K562 (cell line): Measurements from ENCODE around the gene SYT13. TPM values are rescaled to one million over a fixed set of nuclear protein-coding genes. Genes with fewer than 3 reads are reported as not detected.

Experiments
- ATAC-seq: fragments of 200-7000 bp; cut with Tn5 transposase; 3 replicates; pipeline ENCODE4 v1.9.1; 2020; ENCODE audit warnings: moderate library complexity
- BruUV-seq: library from RNA; stranded (reverse); fragments of 400-500 nt; replicated peaks from 2 replicates; lab custom pipeline; 2021; lab: Mats Ljungman, UMichigan
- CTCF ChIA-PET: fragments of 300-600 bp; formaldehyde crosslinking; extraction: SDS; loops from one replicate; lab custom pipeline; 2021; ENCODE audit warnings: low intra/inter-chr PET ratio; lab: Yijun Ruan, JAX
- POLR2A ChIA-PET: fragments of 300-600, 350-650 bp; sonication (Branson Sonifier 250); formaldehyde crosslinking; extraction: SDS; loops from one replicate; lab custom pipeline; 2021; ENCODE audit warnings: antibody characterized with exemption, inconsistent platforms; lab: Yijun Ruan, JAX
- DNase-seq, 4 experiments: peaks; one replicate each; pipeline versions ENCODE4 v3.0.0 to v3.0.0-alpha.2; 2011 to 2018; ENCODE audit warnings: low spot score in 3 of 4, mixed read lengths in 3 of 4; ENCODE audit errors: extremely low read depth in 1 of 4
- FAIRE-seq: peaks from 2 replicates; lab custom pipeline; 2011; peaks lifted over from hg19 to GRCh38; lab: Jason Lieb, UNC
- H2AFZ ChIP-seq: 2 replicates; pipeline ENCODE4 v1.6.0; 2011; ENCODE audit warnings: low read depth, low read length, control low read depth, inconsistent platforms
- H3K27ac ChIP-seq: fragments of 200-600 bp; 3 replicates; pipeline ENCODE4 v1.8.0; 2011; ENCODE audit warnings: low read depth, mild to moderate bottlenecking, control low read depth, inconsistent platforms, low read length, moderate library complexity, mixed read lengths; ENCODE audit errors: extremely low read depth
- H3K27me3 ChIP-seq, 2 experiments: fragments of 300-600 bp in 1 of 2; 2 replicates in 1 of 2; 3 replicates in 1 of 2; pipeline versions ENCODE4 v1.6.0 to v1.8.0; 2011; ENCODE audit warnings: inconsistent platforms in 2 of 2, low read length in 2 of 2, mild to moderate bottlenecking in 1 of 2, mixed read lengths in 1 of 2, moderate library complexity in 1 of 2; ENCODE audit not compliant: control insufficient read depth in 2 of 2, insufficient read depth in 2 of 2
- H3K36me3 ChIP-seq: fragments of 300-600 bp; 3 replicates; pipeline ENCODE4 v1.8.0; 2011; ENCODE audit warnings: mild to moderate bottlenecking, low read length, inconsistent platforms; ENCODE audit not compliant: control insufficient read depth, insufficient read depth
- H3K4me1 ChIP-seq, 2 experiments: fragments of 200-600 bp in 1 of 2; replicated peaks in 1 of 2; 2 replicates in 1 of 2; 3 replicates in 1 of 2; pipeline versions ENCODE4 v1.5.1 to v1.8.0; 2011; ENCODE audit warnings: inconsistent platforms in 2 of 2, low read length in 2 of 2, mild to moderate bottlenecking in 1 of 2, mixed read lengths in 1 of 2, moderate library complexity in 1 of 2; ENCODE audit not compliant: control insufficient read depth in 2 of 2, insufficient read depth in 2 of 2
- H3K4me2 ChIP-seq: 2 replicates; pipeline ENCODE4 v1.6.1; 2011; ENCODE audit warnings: low read length, control low read depth, inconsistent platforms, mixed read lengths; ENCODE audit not compliant: insufficient read depth
- H3K4me3 ChIP-seq: fragments of 200-600 bp; sonication (generic), shearing (Covaris generic); 2 replicates; pipeline ENCODE4 v1.5.1; 2016; ENCODE audit warnings: control low read depth, inconsistent platforms
- H3K79me2 ChIP-seq: fragments of 200-600 bp; 3 replicates; pipeline ENCODE4 v1.8.0; 2011; ENCODE audit warnings: low read length, inconsistent platforms; ENCODE audit not compliant: control insufficient read depth, insufficient read depth
- H3K9ac ChIP-seq, 2 experiments: 2 replicates each; pipeline versions ENCODE4 v1.6.0 to v1.6.1; 2011; ENCODE audit warnings: low read depth in 2 of 2, low read length in 2 of 2, control low read depth in 1 of 2, inconsistent platforms in 1 of 2, mild to moderate bottlenecking in 1 of 2, mixed read lengths in 1 of 2; ENCODE audit not compliant: insufficient read depth in 1 of 2
- H3K9me1 ChIP-seq: one replicate; pipeline ENCODE4 v1.6.0; 2011; ENCODE audit warnings: inconsistent platforms, mild to moderate bottlenecking, low read length, moderate library complexity; ENCODE audit not compliant: control insufficient read depth, insufficient read depth
- H3K9me3 ChIP-seq: replicated peaks from 2 replicates; pipeline ENCODE4 v1.5.1; 2011; ENCODE audit warnings: low read depth, low read length, inconsistent platforms; ENCODE audit not compliant: control insufficient read depth, insufficient read depth
- H4K20me1 ChIP-seq: replicated peaks from 2 replicates; pipeline ENCODE4 v1.6.1; 2011; ENCODE audit warnings: low read length, inconsistent platforms, mixed read lengths; ENCODE audit not compliant: control insufficient read depth, insufficient read depth
- BACH1 ChIP-seq: fragments of 200-800 bp; sonication (Bioruptor generic); IDR thresholded peaks from 2 replicates; pipeline ENCODE4 v1.6.1; 2016; ENCODE audit warnings: missing genetic modification characterization, missing compliant biosample characterization
- BCOR ChIP-seq: fragments of 450-650 bp; IDR thresholded peaks from 2 replicates; pipeline ENCODE4 v1.6.1; 2016
- EWSR1 ChIP-seq: fragments of 450-650 bp; IDR thresholded peaks from 2 replicates; pipeline ENCODE4 v1.6.1; 2018; ENCODE audit warnings: borderline replicate concordance, mild to moderate bottlenecking, low read depth, moderate library complexity; ENCODE audit not compliant: partially characterized antibody
- FOXP4 ChIP-seq: sonication (generic); formaldehyde crosslinking; IDR thresholded peaks from 2 replicates; pipeline ENCODE4 v1.8.0; 2022; ENCODE audit warnings: mild to moderate bottlenecking, missing genetic modification reagents, borderline replicate concordance
- HCFC1 ChIP-seq: IDR thresholded peaks from 2 replicates; pipeline ENCODE4 v1.6.1; 2012; ENCODE audit warnings: low read depth, low read length, improper control_type of control experiment
- HSF4 ChIP-seq: fragments of 250-450 bp; sonication (Bioruptor Pico); IDR thresholded peaks from 2 replicates; pipeline ENCODE4 v2.1.2; 2022; ENCODE audit warnings: mild to moderate bottlenecking, moderate library complexity, borderline replicate concordance
- MTA2 ChIP-seq: fragments of 450-650 bp; IDR thresholded peaks from 2 replicates; pipeline ENCODE4 v1.6.1; 2016; ENCODE audit warnings: low read depth
- MYC ChIP-seq, 2 experiments: fragments of 250-450 bp in 1 of 2; sonication (Bioruptor Pico) in 1 of 2; IDR thresholded peaks; 2 replicates each; pipeline versions ENCODE4 v1.5.1 to v1.6.1; 2012 to 2021; ENCODE audit warnings: low read depth in 2 of 2, borderline replicate concordance in 1 of 2, improper control_type of control experiment in 1 of 2, low read length in 1 of 2, mild to moderate bottlenecking in 1 of 2, moderate library complexity in 1 of 2
- PML ChIP-seq: IDR thresholded peaks from 2 replicates; pipeline ENCODE4 v1.6.1; 2012; ENCODE audit warnings: low read length, inconsistent platforms
- POLR2H ChIP-seq: IDR thresholded peaks from 2 replicates; pipeline ENCODE4 v1.6.1; 2016; ENCODE audit warnings: missing genetic modification characterization, low read depth, mild to moderate bottlenecking, control low read depth, missing compliant biosample characterization, moderate library complexity
- SMARCB1 ChIP-seq: IDR thresholded peaks from 2 replicates; pipeline ENCODE4 v1.6.1; 2011; ENCODE audit warnings: improper control_type of control experiment, low read depth; ENCODE audit not compliant: insufficient read length
- TCF3 ChIP-seq: sonication (generic); formaldehyde crosslinking; IDR thresholded peaks from 2 replicates; pipeline ENCODE4 v1.4.0; 2020; ENCODE audit warnings: mild to moderate bottlenecking, missing genetic modification reagents
- THRAP3 ChIP-seq: fragments of 450-650 bp; IDR thresholded peaks from 2 replicates; pipeline ENCODE4 v1.6.1; 2016; ENCODE audit warnings: mild to moderate bottlenecking, inconsistent platforms, borderline replicate concordance
- ZKSCAN1 ChIP-seq: fragments of 150-350 bp; IDR thresholded peaks from 2 replicates; pipeline ENCODE4 v1.6.1; 2016; ENCODE audit warnings: low read depth, low read length
- ZNF124 ChIP-seq: sonication (generic); formaldehyde crosslinking; IDR thresholded peaks from 2 replicates; pipeline ENCODE4 v1.8.1; 2022; ENCODE audit warnings: missing genetic modification reagents
- ZNF282 ChIP-seq: sonication (generic); formaldehyde crosslinking; IDR thresholded peaks from 2 replicates; pipeline ENCODE4 v1.8.1; 2023; ENCODE audit warnings: missing genetic modification reagents
- ZNF609 ChIP-seq: sonication (generic); formaldehyde crosslinking; IDR thresholded peaks from 2 replicates; pipeline ENCODE4 v1.8.1; 2023; ENCODE audit warnings: missing genetic modification reagents, mild to moderate bottlenecking, borderline replicate concordance
- ZSCAN32 ChIP-seq: fragments of 450-650 bp; formaldehyde crosslinking; IDR thresholded peaks from 2 replicates; pipeline ENCODE4 v1.4.0; 2020; ENCODE audit warnings: mild to moderate bottlenecking, moderate library complexity
- WGBS: fragments of 100-300 bp; shearing (Covaris generic); methylation state at CpG from one replicate; pipeline ENCODE4 v1.1.6; 2016; ENCODE audit warnings: low coverage, mixed read lengths; ENCODE audit not compliant: insufficient coverage; ENCODE audit errors: missing lambda C conversion rate; 5-methylcytosine and 5-hydroxymethylcytosine counted together
- in situ Hi-C: fragments of 300-500 bp; cut with MboI; formaldehyde crosslinking; loops from 4 replicates; pipeline ENCODE4 v1.15.0; 2018; ENCODE audit warnings: inconsistent platforms, mixed read lengths
- intact Hi-C: fragments of 100-400 bp; cut with micrococcal nuclease; formaldehyde crosslinking; loops from 2 replicates; pipeline ENCODE4 v1.14.2; 2022
- polyA plus RNA-seq, 8 experiments: library from polyadenylated mRNA; depleted of rRNA in 4 of 8; stranded (reverse) in 5 of 8; unstranded in 3 of 8; fragments of >200 nt; fragmentation: Nextera tagmentation in 2 of 8; fragmentation: Illumina TruSeq in 1 of 8; extraction: Ambion mirVana in 2 of 8; extraction: Trizol in 1 of 8; gene quantifications; 2 replicates each; pipeline versions ENCODE4 v1.2.1 to v1.2.3, GENCODE V29; 2011 to 2014; ENCODE audit warnings: inconsistent platforms in 1 of 8, missing spikeins in 1 of 8
- total RNA-seq, 7 experiments: library from RNA; depleted of rRNA in 6 of 7; stranded (reverse); fragments of >200 nt in 6 of 7; fragmentation: Illumina TruSeq in 2 of 7; extraction: Trizol in 2 of 7; gene quantifications; 2 replicates each; pipeline versions ENCODE4 v1.2.1 to v1.2.3, GENCODE V29; 2011 to 2021; ENCODE audit warnings: low replicate concordance in 1 of 7

The SYT13 gene
- total and polyA plus RNA-seq, 9 of the 15 experiments (the other 6 are each of a cell fraction or from before 2014, with no cell fraction given) = under 0.01 to 0.13 (median 0.08) TPM; not detected in 2

GRCh38 chr11:45296075-45296474 lies 9.9 kb upstream of the SYT13 start:
- in situ Hi-C loops = loop anchor here (25.0 kb wide), 1 partner anchor 184 kb away; no protein-coding TSS in a partner anchor
- Histone ChIP-seq H4K20me1 (no peaks in the 10 kb centered on the region; the same call in 1 of the 2 replicates), H3K9me3 (no peaks in the 10 kb centered on the region), H3K9ac (no peak overlapping the region), H3K4me3 (no peak overlapping the region), H3K27ac (no peak overlapping the region), H2AFZ (no peak overlapping the region), H3K27me3 (no peaks in the 10 kb centered on the region; a peak in 1 of 5 replicates), H3K36me3 (no peaks in the 10 kb centered on the region), H3K9me1 (no peaks in the 10 kb centered on the region), H3K4me1 (no peaks in the 10 kb centered on the region), H3K79me2 (no peaks in the 10 kb centered on the region), H3K4me2 (no peak overlapping the region)
- 0% methylated on average over 3 of the region's 3 CpGs for WGBS
- no TSS peak for BruUV-seq
- DNase-seq = no peak
- intact Hi-C loops = loop anchor here (5.0 to 10.0 kb wide), 2 partner anchors 44 to 361 kb away; no protein-coding TSS in a partner anchor
- no peak for ATAC-seq
- ChIA-PET CTCF (no interaction called here), POLR2A (no interaction called here)
- FAIRE-seq = no peak
- TF ChIP-seq ZNF124 (CRISPR knock-in tag) (no peak), POLR2H (tag) (no peak), HCFC1 (no peak), BCOR (no peak), ZSCAN32 (no peak), BACH1 (tag) (no peak), THRAP3 (no peak), ZNF282 (CRISPR knock-in tag) (no peak), EWSR1 (no peak), SMARCB1 (no peak), FOXP4 (CRISPR knock-in tag) (no peak), MYC (IDR thresholded peaks at IDR 0.05; ENCODE audit: low read depth, low read length) (no peak), MYC (CRISPR knock-in tag; IDR thresholded peaks at IDR 0.05; ENCODE audit: borderline replicate concordance, low read depth) (no peak), HSF4 (CRISPR knock-in tag) (no peak), MTA2 (no peak), TCF3 (CRISPR knock-in tag) (no peak), ZKSCAN1 (no peak), ZNF609 (CRISPR knock-in tag) (no peak), PML (no peak)
